Keratinocyte (primary cell): ENCODE data around the gene SLX4IP. TPM values are rescaled to one million over a fixed set of nuclear protein-coding genes. Genes with fewer than 3 reads are reported as not detected.

Source experiments
- DNase-seq: peaks from one replicate; pipeline ENCODE4 v3.0.0-alpha.2; 2011; ENCODE audit warnings: low read depth, missing footprints, low spot score
- FAIRE-seq: peaks from 2 replicates; lab custom pipeline; 2011; peaks lifted over from hg19 to GRCh38; lab: Jason Lieb, UNC
- H2AFZ ChIP-seq: 2 replicates; pipeline ENCODE4 v1.6.0; 2012; ENCODE audit warnings: low read length, control low read depth, inconsistent platforms; ENCODE audit not compliant: control insufficient read depth
- H3K27ac ChIP-seq: 2 replicates; pipeline ENCODE4 v1.5.1; 2011; ENCODE audit warnings: low read length; ENCODE audit not compliant: control insufficient read depth, insufficient read depth
- H3K27me3 ChIP-seq: 3 replicates; pipeline ENCODE4 v1.6.0; 2011; ENCODE audit warnings: low read length; ENCODE audit not compliant: control insufficient read depth, insufficient read depth; ENCODE audit errors: extremely low read depth
- H3K36me3 ChIP-seq, 2 experiments: 2 replicates in 1 of 2; 3 replicates in 1 of 2; pipeline ENCODE4 v1.5.1; 2011; ENCODE audit warnings: low read length in 2 of 2, mild to moderate bottlenecking in 1 of 2; ENCODE audit not compliant: control insufficient read depth in 2 of 2, insufficient read depth in 2 of 2; ENCODE audit errors: extremely low read depth in 1 of 2
- H3K4me1 ChIP-seq: 3 replicates; pipeline ENCODE4 v1.5.1; 2011; ENCODE audit warnings: low read length; ENCODE audit not compliant: control insufficient read depth, insufficient read depth; ENCODE audit errors: extremely low read depth
- H3K4me2 ChIP-seq: 3 replicates; pipeline ENCODE4 v1.6.0; 2011; ENCODE audit warnings: low read depth, low read length; ENCODE audit not compliant: control insufficient read depth, insufficient read depth; ENCODE audit errors: extremely low read depth
- H3K4me3 ChIP-seq, 3 experiments: fragments of 200-600 bp in 1 of 3; sonication (generic) in 1 of 3; 2 replicates in 2 of 3; 3 replicates in 1 of 3; pipeline ENCODE4 v1.5.1; 2011 to 2016; ENCODE audit warnings: low read length in 3 of 3, mild to moderate bottlenecking in 3 of 3, control low read depth in 2 of 3, inconsistent platforms in 1 of 3, low read depth in 1 of 3, mixed read lengths in 1 of 3, mixed run types in 1 of 3, moderate library complexity in 1 of 3; ENCODE audit not compliant: control insufficient read depth in 2 of 3, insufficient read depth in 2 of 3; ENCODE audit errors: extremely low read depth in 1 of 3
- H3K79me2 ChIP-seq: 2 replicates; pipeline ENCODE4 v1.6.0; 2012; ENCODE audit warnings: low read length; ENCODE audit not compliant: control insufficient read depth, insufficient read depth
- H3K9ac ChIP-seq: 3 replicates; pipeline ENCODE4 v1.6.0; 2011; ENCODE audit warnings: low read length; ENCODE audit not compliant: control insufficient read depth, insufficient read depth; ENCODE audit errors: extremely low read depth
- H3K9me1 ChIP-seq: 3 replicates; pipeline ENCODE4 v1.6.0; 2011; ENCODE audit warnings: low read length; ENCODE audit not compliant: control insufficient read depth, insufficient read depth; ENCODE audit errors: extremely low read depth
- H3K9me3 ChIP-seq: 2 replicates; pipeline ENCODE4 v1.5.1; 2012; ENCODE audit warnings: low read depth, low read length; ENCODE audit not compliant: control insufficient read depth
- H4K20me1 ChIP-seq: 3 replicates; pipeline ENCODE4 v1.6.0; 2011; ENCODE audit warnings: low read length; ENCODE audit not compliant: control insufficient read depth, insufficient read depth; ENCODE audit errors: extremely low read depth
- EZH2 ChIP-seq: IDR thresholded peaks from one replicate; pipeline ENCODE4 v1.6.1; 2012; ENCODE audit warnings: inconsistent platforms, mild to moderate bottlenecking, low read length, moderate library complexity
- dilution Hi-C: fragments of 300-500 bp; cut with MboI; formaldehyde crosslinking; loops from one replicate; pipeline ENCODE4 v1.7.0; 2020; ENCODE audit warnings: low sequenced_read_pairs; ENCODE audit not compliant: extremely low pct_ligation_motif_present
- polyA plus RNA-seq, 5 experiments: library from polyadenylated mRNA; depleted of rRNA in 3 of 5; stranded (reverse) in 3 of 5; stranded (forward) in 1 of 5; unstranded in 1 of 5; fragments of >200 nt; gene quantifications; 1 replicate in 1 of 5; 2 replicates in 3 of 5; 3 replicates in 1 of 5; pipeline versions ENCODE4 v1.2.1 to v1.2.3, GENCODE V29; 2011 to 2012; ENCODE audit warnings: missing spikeins in 2 of 5, low read depth in 1 of 5, low replicate concordance in 1 of 5
- TF ChIP-seq, protein P1 (sequence below), 3 experiments: IDR thresholded peaks in 1 of 3; conservative IDR thresholded peaks in 1 of 3; optimal IDR thresholded peaks in 1 of 3; 2 replicates in 2 of 3; 3 replicates in 1 of 3; pipeline versions ENCODE3 to v1.5.1; 2011; ENCODE audit warnings: low read length in 3 of 3, mild to moderate bottlenecking in 3 of 3, moderate library complexity in 2 of 3, control low read depth in 1 of 3, inconsistent platforms in 1 of 3; ENCODE audit not compliant: insufficient read depth in 2 of 3; ENCODE audit errors: extremely low read depth in 1 of 3

Gene SLX4IP
- polyA plus RNA-seq, 1 donor (not counting 4 experiments of a cell fraction or from before 2014, with no cell fraction given), result 3.0 TPM

GRCh38 chr20:10402938-10403608 is 32.0 kb upstream of the SLX4IP start:
- dilution Hi-C loops, result no loop called here
- DNase-seq, result no peak
- Histone ChIP-seq H3K79me2 (no peaks in the 10 kb centered on the region), H3K27me3 (no peaks in the 10 kb centered on the region), H3K4me2 (no peak overlapping the region), H3K9me3 (no peaks in the 10 kb centered on the region), H2AFZ (no peak overlapping the region), H4K20me1 (no peaks in the 10 kb centered on the region), H3K4me1 (no peaks in the 10 kb centered on the region), H3K36me3 (peaks cover 3 to 7% of the 10 kb centered on the region in 2 experiments), H3K9me1 (no peaks in the 10 kb centered on the region), H3K9ac (no peak overlapping the region), H3K27ac (no peak overlapping the region), H3K4me3 (no peak overlapping the region)
- FAIRE-seq, result no peak
- TF ChIP-seq EZH2, result no peak
- TF ChIP-seq, protein P1, sequence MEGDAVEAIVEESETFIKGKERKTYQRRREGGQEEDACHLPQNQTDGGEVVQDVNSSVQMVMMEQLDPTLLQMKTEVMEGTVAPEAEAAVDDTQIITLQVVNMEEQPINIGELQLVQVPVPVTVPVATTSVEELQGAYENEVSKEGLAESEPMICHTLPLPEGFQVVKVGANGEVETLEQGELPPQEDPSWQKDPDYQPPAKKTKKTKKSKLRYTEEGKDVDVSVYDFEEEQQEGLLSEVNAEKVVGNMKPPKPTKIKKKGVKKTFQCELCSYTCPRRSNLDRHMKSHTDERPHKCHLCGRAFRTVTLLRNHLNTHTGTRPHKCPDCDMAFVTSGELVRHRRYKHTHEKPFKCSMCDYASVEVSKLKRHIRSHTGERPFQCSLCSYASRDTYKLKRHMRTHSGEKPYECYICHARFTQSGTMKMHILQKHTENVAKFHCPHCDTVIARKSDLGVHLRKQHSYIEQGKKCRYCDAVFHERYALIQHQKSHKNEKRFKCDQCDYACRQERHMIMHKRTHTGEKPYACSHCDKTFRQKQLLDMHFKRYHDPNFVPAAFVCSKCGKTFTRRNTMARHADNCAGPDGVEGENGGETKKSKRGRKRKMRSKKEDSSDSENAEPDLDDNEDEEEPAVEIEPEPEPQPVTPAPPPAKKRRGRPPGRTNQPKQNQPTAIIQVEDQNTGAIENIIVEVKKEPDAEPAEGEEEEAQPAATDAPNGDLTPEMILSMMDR (optimal IDR thresholded peaks at IDR 0.05 in 1 of 3, IDR thresholded peaks at IDR 0.05 in 1 of 3, conservative IDR thresholded peaks at IDR 0.05 in 1 of 3; ENCODE audit: extremely low read depth in 1 of 3, insufficient read depth in 2 of 3, low read length in 3 of 3), result no peak

GRCh38 chr20:10404023-10404628 is 31.0 kb upstream of the SLX4IP start:
- FAIRE-seq (no peak), DNase-seq (no peak)
- no peak overlapping the region for H3K27ac ChIP-seq
- dilution Hi-C loops, result no loop called here
- peaks cover 3 to 7% of the 10 kb centered on the region in 2 experiments for H3K36me3 ChIP-seq
- H3K9me3 ChIP-seq, result no peaks in the 10 kb centered on the region
- no peak overlapping the region for H3K4me3 ChIP-seq
- H3K4me2 ChIP-seq, result no peak overlapping the region
- H3K27me3 ChIP-seq, result no peaks in the 10 kb centered on the region
- no peaks in the 10 kb centered on the region for H3K9me1 ChIP-seq
- no peaks in the 10 kb centered on the region for H4K20me1 ChIP-seq
- TF ChIP-seq EZH2, result no peak
- TF ChIP-seq, protein P1 (optimal IDR thresholded peaks at IDR 0.05 in 1 of 3, IDR thresholded peaks at IDR 0.05 in 1 of 3, conservative IDR thresholded peaks at IDR 0.05 in 1 of 3; ENCODE audit: extremely low read depth in 1 of 3, insufficient read depth in 2 of 3, low read length in 3 of 3), result no peak
- no peak overlapping the region for H2AFZ ChIP-seq
- H3K79me2 ChIP-seq, result no peaks in the 10 kb centered on the region
- no peak overlapping the region for H3K9ac ChIP-seq
- H3K4me1 ChIP-seq, result no peaks in the 10 kb centered on the region
